Cortex of kidney (tissue), 1 donor: Measurements from ENCODE around the gene CFAP99.

Experiments
- DNase-seq: peaks from one replicate; lab custom pipeline; 2025; lab: John Stamatoyannopoulos, UW

Gene CFAP99

DNA sequence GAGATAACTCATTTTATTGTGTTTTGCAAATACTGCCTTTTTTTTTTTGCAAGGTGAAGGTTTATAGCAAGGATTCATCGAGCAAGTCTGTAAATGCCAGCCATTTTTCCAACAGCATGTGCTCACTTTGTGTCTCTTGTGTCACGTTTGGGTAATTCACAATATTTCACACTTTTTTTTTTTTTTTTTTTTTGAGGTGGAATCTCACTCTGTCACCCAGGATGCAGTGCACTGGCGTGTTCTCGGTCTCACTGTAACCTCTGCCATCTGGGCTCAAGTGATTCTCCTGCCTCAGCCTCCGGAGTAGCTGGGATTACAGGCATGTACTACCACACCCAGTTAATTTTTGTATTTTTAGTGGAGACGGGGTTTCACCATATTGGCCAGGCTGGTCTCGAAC, 52.0 kb downstream of the CFAP99 start:
- no peak for DNase-seq

DNA sequence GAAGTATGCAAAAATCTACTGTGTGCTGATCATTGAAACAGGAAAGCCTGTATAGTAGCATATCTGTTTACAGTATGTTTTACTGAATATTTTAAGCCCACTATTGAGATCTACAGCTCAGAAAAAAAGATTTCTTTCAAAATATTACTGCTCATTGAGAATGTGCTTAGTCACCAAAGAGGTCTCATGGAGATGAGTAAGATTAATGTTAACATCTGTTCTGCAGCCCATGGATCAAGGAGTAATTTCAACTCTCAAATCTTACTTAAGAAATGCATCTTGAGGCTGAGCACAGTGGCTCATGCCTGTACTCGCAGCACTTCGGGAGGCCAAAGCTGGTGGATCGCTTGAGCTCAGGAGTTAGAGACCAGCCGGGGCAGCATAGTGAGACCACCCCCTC, 53.4 kb downstream of the CFAP99 start:
- no peak for DNase-seq

DNA sequence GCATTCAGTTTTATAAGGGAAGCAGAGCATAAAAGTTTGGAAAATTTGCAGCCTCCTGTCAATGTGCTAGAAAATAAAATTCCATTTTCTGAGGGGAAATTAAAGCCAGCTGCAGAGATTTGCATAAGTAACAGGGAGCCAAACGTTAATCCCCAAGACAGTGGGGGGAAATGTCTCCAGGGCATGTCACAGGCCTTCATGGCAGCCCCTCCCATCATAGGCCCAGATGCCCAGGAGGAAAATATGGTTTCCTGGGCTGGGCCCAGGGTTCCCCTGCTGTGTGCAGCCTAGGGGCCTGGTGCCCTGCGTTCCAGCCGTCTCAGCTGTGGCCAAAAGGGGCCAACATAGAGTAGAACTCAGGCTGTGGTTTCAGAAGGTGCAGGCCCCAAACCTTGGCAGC, 59.5 kb downstream of the CFAP99 start:
- DNase-seq = no peak

DNA sequence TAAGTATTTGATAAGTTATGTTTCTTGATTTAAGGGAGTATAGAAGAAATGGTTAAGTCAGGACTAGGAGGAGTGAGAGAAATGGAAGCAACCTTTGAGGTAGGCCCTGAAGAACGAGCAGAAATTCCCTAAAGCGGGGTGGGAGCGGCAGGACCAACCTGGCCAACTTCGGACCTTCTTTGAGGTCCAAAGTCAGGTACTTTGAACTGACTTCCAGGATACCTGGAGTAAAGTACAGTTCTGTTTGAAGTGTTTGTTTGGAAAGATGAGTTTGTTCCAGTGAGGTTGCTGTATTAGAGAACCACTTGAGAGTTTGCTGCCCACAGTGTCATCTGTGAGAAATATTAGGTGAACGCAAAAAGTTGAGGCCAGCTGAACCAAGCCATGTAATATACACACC, 61.9 kb downstream of the CFAP99 start:
- no peak for DNase-seq

DNA sequence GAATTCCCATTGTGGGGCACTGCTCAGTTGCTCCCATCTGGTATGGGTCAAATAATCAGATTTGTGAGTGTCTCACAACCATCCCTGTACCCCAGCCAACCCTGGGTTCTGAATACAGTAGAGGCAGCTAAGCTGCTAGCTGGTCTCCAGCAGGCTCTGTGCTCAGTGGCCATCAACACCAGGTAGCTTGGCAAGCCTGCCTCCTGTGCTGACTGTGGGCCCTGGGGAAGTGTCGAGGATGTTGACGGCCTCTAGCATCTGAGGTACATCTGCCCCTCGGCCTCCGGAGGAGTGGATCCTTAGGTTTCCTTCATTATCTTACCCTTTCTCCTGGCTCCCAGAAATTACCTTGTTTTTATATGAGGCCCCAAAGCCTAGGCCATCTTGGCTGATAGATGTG, 63.4 kb downstream of the CFAP99 start:
- DNase-seq = no peak

DNA sequence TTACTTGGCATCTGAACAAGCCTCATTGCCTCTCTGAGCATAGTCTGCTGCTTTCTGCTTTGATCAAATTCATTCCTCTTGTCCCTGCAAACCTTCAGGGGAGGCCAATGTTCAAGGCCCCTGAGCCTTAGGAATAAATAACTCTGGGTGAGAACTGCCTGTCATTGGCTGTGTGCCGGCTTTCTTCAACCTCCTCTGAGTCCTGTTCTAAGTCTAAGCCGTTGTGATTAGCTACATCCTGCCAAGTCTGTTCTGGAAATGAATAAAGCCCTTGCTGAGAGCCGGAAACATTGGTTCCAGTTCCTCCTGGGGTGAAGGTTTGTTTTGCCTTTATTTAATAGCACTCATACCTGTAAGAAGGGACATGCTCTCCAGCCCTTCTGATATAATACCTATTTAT, 63.9 kb downstream of the CFAP99 start:
- no peak for DNase-seq

DNA sequence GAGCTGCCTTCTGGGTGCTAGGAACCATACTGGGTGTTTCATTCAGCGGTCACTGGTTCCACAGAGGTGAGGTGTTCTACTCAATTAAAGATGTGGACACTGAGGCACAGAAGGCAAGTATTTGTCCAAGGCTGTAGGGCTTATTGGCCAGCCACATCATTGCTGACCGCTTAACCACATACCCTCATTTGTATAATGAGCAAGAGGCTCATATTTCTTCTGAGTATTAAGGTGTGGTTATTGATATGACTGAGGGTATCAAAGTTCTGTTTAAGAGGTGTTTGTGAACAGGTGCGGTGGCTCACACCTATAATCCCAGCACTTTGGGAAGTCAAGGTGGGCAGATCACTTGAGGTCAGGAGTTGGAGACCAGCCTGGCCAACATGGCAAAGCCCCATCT, 64.5 kb downstream of the CFAP99 start:
- DNase-seq = no peak

DNA sequence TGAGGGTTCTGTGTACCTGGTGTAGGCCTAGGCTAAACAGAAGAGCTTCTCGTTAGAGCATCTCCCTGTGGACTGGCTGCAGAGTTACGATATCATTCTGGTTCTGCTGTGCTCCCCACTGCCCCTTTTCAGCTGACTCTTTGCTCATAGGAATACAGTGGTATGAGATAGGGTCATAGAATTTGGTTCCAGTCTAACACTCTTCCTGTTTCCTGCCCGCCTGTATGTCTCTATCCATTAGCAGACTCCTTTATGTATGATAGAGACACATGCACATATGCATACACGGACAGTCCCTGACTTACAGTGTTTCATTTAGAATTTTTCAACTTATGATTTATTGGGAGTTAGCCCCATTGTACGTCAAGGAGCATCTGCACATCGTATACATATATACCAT, 65.4 kb downstream of the CFAP99 start:
- no peak for DNase-seq

DNA sequence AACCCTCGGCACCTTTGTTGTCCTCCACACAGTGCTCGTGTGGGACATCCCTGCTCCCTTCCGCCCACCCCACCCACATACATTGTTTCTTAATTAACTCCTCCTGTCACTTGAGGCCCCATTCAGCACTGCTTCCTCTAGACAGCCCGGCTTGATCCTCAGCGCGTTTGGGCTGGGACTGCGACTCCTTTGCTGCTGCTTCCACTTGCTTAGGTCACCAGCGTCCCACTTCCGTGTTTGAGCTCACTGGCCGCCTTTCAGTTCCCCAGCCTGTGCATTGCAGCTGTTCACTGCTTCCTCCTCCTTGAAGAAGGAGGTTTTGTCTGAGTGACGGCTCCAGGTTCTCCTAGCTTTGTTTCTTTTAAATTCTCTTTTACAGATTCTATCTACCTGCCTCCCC, 66.2 kb downstream of the CFAP99 start:
- DNase-seq = no peak

DNA sequence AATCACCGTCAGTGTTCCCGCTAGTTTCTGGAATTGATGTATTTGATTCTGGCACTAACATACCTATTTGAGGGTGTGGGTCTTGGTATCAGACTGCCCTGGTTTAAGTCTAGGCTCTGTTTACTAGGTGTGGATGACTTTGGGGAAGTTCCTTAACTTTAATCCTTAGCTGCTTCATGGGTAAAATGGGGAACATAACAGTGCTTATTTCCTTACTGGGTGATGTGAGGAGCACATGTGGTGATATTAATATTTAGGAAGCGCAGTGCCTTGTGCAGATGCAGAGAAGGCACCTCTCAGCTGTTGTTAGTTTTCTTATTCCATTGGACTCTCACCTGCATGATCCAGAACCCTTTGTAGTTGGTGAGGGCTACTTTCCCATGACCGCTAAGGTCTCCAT, 67.2 kb downstream of the CFAP99 start:
- no peak for DNase-seq

DNA sequence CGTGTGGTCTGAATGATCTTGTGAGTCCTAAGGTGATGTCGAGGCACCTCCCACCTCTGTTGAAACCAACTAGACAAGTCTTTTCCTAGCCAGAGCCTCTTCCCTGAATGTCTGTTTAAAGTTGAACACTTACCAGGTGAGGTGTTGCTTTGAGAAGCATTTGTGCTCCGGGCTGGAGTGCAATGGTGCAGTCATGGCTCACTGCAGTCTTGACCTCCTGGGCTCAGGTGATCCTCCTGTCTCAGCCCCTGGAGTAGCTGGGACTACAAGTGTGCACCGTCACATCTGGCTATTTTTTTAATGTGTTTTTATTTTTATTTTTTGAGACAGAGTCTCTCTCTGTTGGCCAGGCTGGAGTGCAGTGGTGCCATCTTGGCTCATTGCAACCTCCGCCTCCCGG, 68.2 kb downstream of the CFAP99 start:
- DNase-seq = no peak

DNA sequence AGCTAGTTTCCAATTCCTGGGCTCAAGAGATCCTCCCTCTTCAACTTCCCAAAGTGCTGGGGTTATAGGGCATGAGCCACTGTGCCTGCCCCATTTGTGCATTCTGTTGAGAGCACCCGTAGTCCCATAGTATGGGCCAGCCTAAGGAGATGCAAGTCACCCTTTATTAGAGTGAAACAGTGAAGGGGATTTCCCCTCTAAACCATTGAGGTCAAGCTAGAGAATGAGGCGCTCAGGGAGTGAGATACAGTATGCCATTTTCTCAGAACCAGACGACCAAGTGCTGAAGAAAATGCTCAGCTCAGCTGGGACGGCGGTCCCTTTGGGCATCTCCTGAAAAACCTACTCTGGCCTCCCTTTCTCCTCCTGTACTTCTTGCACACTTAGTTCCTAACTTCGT, 68.9 kb downstream of the CFAP99 start:
- DNase-seq = no peak

DNA sequence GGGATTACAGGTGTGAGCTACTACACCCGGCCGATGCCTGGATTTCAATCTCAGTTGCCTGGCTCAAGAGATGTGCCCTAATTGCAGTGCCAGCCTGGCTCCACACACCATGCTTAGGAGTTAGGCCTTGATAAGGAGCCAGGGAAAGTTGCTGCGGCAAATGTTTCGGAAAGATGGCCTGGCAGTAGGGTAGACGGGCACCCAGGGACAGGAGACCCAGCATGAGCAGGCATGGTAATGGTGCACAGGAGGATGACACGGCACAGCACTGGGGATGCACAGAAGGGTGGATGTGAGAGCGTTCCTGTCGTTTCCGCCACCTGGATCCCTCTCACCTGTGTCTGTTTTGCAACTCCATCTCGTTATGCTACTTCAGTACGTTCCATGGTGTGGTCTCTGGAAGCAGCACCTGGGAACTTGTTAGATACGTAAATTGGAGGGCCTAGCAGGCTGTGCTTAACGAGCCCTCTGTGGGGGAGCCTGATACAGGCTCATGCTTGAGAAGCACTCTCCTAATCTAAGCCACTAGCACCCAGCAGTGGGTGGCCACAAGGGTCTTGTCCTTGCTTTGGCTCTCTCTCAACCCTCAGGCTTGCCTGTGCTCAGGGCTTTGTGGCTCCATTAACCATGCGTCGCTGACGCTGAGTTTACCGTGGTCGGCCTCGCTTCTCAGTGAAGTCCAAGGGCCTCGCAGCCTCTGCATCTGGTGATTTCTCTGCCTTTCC, 70.5 kb downstream of the CFAP99 start:
- no peak for DNase-seq

DNA sequence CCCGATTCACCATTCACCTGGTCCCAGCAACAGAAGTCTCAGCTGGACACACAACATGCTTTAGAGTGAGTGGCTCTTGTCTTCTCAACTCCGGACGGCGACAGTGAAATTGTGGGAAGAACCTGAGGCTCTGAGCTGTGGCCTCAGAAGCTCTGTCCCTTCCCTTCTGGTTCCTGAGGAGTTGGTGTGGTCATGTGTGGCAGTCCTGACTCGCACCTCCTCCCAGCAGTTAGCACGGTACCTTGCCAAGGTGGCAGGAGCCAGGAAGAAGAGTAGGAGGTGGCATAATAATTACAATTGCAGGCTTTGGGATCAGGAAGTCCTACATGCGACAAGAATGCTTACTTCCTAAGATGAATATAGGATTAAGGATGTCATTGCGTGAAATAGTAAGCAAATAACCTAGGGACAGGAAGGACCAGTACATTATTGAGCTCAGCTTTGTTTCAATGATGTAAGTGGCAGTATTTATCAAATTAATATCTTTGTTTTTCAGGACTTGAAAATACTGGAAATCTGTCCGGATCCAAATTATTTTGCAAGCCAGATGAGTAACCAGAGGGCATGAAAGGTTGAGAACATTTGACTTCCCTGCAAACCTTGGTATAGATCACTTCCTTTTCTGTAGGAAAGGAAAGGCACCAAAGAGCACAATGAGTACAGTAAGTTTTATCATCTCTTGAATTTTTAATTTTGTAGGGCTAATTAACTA, 71.2 kb downstream of the CFAP99 start:
- DNase-seq = no peak

DNA sequence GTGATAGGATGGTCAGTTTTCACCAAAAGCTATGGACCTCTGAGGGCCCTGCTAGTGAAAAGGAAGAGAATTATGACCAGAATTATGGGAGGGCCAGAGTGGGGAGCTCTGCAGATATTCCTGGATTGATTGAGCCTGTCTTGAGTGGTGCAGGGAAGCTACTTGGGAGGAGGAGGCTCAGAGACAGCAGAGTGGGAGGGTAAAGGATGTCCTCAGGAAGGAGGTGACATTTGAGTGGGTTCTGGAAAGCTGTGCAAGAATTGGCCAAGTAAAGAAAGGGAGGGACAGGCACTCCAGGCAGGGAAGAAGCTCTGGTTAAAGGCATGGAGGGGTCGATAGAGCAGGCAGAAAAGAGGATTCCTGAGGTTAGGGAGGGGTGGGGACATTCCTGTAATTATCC, 74.2 kb downstream of the CFAP99 start:
- DNase-seq = no peak

DNA sequence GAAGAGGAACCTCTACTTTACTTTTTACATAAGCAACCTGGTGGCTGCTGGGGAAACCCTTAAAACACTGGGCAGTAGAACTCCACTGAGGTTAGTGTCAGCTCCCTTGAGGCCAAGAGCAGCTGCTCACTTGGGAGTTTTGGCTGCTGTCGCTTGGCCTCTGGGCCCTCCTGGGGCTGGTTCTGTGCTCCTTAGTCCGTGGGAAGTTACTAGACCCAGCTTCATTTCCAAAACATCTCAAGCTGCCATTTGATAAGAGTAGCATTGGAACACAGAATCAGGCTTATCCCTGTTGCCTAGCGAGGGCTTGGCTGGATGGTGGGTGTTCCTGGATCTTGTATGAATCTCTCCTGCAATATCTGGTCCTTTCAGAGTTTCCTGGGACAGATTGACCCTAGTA, 76.2 kb downstream of the CFAP99 start:
- no peak for DNase-seq

DNA sequence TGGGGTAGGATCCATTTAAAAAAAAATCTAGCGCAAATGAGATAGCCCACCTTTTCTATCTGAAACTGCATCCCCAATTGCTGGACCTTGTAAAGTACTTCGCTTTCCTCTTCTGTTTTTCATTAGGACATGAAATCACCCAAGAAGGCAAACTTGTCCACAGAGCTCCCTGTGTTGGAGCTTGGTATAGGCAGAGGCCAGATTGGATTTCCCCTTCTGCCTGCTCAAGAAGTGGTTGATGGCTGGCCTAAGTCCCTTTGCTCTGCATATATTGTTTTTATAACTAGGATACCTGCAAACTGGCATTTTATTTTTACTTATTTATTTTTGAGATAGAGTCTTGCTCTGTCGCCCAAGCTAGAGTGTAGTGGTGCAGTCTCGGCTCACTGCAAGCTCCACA, 78.6 kb downstream of the CFAP99 start:
- DNase-seq = no peak

DNA sequence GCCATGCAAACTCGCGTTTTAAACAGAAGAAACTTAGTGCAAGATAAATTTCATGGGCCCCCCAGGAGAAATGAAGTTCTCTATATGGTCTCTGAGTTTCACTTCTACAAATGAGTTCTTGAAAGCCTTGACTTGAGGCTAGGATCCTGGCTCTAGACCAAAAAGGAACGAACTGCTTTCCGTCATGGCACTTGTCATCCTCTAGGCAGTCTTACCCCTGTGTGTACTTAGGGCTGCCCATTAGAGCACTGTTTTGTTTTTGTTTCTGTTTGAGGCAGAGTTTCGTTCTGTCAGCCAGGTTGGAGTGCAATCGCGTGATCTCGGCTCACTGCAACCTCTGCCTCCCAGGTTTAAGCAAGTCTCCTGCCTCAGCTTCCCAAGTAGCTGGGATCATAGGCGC, 79.2 kb downstream of the CFAP99 start:
- DNase-seq = no peak

DNA sequence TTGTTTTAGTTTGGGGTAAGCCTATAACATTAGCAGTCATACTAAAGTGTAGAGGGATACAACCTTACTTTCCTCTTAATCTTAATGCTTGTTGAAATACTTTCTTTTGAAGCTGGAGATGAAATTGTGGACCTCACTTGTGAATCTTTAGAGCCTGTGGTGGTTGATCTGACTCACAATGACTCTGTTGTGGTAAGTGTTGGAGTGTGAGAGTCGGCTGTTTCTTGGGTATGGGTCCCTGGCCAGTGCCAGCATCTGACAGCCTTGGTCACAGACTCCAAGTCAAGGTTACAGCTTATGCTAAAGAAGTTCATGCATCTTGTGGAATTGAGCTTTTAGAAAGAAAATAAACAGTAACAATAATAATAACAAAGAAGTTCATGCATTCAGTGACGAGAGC, 81.8 kb downstream of the CFAP99 start:
- no peak for DNase-seq

DNA sequence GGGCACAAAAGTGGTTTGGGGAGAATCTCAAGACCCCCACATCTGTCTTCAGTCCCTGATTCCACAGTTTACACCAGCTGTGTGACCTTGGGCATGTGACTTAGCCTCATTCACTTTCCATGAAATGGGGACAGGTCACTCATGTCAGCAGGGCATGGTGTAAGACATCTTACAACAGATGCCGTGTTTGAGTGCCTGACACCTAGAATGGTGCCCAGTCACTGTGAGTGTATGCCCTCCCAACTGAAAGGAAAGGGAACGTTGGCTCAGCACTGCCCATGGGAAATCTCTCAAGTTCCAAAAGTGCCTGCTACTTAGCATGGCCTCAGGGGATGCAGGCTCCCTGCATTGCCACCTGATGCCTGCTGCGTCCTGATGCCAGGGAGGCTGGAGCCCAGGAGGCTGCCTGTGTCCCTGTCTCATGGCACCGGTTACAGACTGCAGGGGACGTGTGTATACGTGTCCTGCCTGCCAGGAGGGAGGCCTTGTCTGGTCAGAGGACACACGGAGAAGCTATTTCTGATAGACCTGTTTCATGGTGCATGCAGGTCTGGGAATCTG, 82.4 kb downstream of the CFAP99 start:
- no peak for DNase-seq

DNA sequence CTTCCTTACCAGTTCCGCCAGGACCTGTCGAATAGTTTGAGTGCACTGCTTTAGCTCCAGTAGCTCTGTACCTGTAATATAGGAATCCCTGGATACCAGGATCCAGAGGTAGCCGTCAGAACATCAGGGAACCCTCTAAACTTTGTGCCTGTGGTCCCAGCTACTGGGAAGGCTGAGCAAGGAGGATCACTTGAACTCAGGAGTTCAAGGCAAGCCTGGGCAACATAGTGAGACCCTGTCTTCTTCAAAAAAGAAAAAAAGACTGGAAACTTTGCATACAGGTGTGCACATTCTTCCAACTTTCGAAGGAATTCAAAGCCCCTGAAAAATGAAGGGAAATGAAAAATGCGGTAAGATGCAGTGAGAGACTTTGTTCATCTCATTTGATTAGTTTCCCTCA, 85.1 kb downstream of the CFAP99 start:
- DNase-seq = no peak

DNA sequence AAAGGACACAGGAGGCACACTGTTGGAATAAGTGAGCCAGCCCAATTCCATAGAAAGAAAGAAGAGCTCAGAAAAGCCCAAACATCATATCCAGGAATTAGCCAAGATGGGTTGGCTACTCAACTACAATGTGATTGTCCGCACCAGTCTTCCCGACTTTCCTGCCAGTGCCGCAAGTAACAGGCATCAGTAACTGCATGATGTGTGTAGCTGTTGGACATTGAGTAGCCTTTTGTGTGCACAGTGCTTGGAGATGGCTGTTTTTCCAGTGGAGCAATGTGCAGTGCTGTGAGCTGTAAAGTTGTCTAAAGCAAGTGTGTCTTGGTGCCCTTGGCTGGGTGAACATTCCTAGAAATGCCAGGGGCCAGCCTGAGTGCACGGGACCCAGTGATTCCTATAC, 88.5 kb downstream of the CFAP99 start:
- no peak for DNase-seq

DNA sequence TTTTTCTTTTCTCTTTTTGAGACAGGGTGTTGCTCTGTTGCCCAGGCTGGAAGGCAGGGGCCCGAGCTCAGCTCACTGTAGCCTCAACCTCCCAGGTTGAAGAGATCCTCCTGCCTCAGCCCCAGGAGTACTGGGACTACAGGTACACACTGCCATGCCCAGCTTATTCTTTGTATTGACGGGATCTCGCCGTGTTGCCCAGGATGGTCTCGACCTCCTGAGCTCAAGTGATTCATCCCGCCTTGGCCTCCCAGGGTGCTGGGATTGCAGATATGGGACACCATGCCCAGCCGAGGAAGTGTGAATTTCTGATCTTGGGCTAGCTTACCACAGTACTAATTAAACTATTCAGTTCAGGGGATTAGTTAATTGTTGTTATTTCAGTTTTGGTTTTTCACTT, 89.1 kb downstream of the CFAP99 start:
- DNase-seq = no peak
